GM12873 (cell line): ENCODE results near the gene DIRAS3.

ENCODE experiments used
- TF ChIP-seq, protein P1 (sequence below): IDR thresholded peaks from 2 replicates; pipeline ENCODE4 v1.5.1; 2012; ENCODE audit warnings: low read depth, mild to moderate bottlenecking, moderate library complexity, low read length, control low read depth; ENCODE audit not compliant: insufficient read depth; ENCODE audit errors: missing control alignments

The DIRAS3 gene

DNA sequence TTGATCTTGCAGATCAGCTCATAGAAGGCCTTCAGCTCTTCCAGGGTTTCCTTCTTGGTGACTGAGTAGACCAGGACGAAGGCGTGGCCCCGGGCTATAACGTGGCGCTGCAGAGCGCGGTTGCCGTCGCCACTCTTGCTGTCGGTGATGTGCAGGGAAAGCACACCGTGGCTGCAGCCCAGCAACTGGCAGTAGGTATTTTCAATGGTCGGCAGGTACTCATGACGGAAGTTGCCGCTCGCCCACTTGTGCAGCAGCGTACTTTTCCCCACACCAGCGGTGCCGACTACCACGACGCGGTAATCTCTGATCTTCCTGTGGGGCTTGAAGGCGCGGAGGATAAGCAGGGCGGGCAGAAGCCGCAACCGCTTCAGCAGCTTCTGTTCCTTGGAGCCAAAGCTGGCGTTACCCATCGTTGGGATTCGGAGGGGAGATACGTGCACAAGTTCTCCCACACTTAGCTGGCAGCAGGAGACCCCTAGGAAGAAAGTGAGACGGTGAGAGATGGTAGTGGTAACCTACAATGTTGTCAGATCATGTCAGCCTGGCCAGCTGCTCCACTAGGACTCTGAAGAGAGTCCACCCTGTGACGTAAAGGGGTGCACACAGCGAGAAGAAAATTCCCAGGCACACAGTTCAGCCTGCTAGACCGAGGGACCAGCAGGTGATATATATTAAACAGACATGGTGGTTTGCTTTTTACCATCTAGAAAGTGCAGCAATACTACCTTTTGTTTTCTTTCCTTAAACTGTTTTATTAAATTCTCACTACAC lies 3.4 kb downstream of the DIRAS3 start:
- TF ChIP-seq, protein P1, sequence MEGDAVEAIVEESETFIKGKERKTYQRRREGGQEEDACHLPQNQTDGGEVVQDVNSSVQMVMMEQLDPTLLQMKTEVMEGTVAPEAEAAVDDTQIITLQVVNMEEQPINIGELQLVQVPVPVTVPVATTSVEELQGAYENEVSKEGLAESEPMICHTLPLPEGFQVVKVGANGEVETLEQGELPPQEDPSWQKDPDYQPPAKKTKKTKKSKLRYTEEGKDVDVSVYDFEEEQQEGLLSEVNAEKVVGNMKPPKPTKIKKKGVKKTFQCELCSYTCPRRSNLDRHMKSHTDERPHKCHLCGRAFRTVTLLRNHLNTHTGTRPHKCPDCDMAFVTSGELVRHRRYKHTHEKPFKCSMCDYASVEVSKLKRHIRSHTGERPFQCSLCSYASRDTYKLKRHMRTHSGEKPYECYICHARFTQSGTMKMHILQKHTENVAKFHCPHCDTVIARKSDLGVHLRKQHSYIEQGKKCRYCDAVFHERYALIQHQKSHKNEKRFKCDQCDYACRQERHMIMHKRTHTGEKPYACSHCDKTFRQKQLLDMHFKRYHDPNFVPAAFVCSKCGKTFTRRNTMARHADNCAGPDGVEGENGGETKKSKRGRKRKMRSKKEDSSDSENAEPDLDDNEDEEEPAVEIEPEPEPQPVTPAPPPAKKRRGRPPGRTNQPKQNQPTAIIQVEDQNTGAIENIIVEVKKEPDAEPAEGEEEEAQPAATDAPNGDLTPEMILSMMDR: no peak

DNA sequence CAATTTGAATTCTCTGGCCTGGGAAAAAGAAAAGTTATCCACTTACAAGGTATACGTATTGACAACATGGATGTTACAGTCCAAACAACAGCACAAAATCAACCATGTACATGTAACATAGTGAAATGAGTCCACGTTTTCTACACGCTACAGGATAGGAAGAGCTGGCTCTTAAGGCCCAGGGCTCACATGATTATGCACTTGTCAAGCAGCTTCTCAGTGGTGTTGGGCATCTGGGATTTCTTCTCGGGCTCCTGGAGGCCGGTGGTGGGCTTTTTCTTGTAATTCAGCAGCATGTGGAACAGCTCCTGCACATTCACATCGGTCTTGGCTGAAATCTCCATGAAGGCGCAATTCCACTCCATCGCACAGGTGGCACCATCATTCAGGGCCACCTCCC lies 4.0 kb downstream of the DIRAS3 start:
- TF ChIP-seq, protein P1: no peak

DNA sequence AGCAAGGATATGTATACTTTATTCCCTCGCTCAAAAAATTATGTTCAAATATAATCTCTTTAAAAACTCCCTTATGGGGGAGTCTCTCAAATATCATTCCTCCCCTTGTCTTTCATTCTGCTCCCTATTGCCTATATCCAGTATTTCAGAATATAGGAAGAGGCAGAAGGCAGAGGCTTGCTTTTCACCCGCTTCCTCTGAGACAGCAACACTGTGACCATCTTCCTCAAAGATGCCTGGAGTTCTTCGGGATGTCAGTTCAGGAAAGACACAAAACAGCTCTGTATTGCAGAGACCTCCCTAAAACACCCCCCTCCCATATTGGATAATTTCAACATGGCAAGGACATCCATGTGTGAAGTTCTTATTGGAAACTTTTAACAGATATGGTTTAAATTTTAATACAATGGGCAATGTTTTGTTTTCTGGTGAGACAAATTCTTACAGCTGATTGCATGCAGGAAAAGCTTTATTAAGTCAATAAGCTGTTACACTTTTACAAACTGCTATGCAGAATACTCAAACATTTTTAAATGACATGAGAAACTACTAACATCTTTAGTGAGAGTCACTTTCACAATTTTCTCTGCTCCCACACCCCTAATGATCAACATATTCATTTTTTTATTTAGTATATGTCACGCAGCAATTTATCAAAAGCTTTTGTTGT lies 4.8 kb downstream of the DIRAS3 start:
- TF ChIP-seq, protein P1: no peak

DNA sequence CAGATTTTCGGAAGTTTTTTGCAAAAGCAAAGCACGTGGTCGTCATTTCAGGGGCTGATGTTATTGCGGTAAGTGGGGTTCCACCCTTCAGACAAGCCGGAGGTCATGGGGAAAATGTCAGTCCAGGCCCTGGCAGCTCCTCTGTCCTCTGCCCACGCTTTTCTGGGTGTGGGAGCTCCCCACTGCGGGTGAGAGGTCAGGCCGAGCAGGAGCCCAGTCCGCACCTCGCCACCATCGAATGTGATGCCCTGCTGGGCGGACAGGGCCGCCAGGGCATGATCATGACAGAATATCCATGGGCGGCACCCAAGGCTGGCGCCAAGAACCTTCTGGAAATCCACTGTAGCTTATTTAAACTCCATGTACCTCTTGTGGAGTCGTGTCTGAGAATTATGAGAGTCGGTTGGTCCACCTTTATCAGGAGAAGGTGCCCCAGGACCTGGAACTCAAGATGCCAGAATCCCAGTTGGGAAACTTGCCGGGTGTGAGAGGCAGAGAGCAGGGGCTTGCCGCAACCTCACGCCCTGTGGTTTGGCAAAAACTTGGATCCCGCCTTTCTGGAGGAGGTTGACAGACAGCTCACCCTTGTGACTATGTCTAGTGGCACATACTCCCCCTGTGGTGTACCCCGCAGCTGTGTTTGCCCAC lies 6.9 kb downstream of the DIRAS3 start:
- TF ChIP-seq, protein P1: no peak

DNA sequence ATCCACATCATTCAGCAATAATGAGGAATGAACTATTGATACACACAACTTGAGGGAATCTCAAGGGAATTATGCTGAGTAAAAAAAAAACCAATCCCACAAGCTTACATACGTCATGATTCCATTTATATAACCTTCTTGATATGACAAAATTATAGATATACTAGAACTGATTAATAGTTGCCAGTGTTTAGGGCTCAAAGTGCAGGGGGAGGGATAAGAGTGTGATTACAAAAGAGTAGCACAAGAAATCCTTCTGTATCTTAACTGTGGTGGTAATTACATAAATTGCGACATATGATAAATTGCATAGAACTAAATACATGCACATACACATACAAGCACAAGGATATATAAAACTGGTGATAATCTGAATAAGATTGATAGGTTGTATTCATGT lies 13.5 kb downstream of the DIRAS3 start:
- TF ChIP-seq, protein P1: no peak

DNA sequence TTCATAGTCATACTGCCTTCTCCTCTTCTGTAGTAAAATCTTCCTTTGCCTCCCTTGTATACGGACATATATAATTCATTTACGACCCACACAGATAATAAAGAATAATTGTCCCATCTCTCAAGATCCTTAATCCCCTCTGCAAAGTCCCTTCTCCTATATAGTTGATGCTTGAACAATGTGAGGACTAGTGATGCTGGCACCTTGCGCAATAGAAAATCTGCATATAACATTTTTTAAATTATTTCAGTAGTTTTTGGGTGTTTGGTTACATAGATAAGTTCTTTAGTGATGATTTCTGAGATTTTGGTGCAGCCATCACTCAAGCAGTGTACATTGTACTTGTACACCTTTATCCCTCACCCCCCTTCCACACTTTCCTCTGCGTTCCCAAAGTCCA lies 21.0 kb downstream of the DIRAS3 start:
- TF ChIP-seq, protein P1: no peak

DNA sequence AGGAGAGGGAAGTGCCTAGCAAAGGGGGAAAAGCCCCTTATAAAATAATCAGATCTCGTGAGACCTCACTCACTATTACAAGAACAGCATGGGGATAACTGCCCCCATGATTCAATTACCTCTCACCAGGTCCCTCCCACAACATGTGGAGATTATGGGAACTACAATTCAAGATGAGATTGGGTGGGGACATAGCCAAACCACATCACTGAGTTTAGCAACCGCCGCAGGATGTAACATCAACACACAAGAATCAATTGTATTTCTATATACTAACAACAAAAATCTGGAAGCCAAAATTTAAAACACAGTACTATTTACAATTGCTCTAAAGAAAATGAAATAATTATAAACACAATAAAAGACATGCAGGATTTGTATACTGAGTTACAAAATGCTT lies 21.9 kb downstream of the DIRAS3 start:
- TF ChIP-seq, protein P1: no peak
